ENCODE data around the gene COL11A1.
"Not testable (repeated sequence)": the region's sequence is repeated elsewhere in the genome, so short reads cannot be mapped to it uniquely, and the experiment has no call there.

COL11A1 gene

GRCh38 chr1:102826706-102827105 lies 281.6 kb downstream of the COL11A1 start:
- not testable (repeated sequence) for DNase-seq

Data from NCI-H226 (cell line).